HCT116 (cell line): Measurements from ENCODE around the gene GMEB2.
"Not testable (repeated sequence)": the region's sequence is repeated elsewhere in the genome, so short reads cannot be mapped to it uniquely, and the experiment has no call there.

Source experiments
- CBX3 ChIP-seq: IDR thresholded peaks from 2 replicates; pipeline ENCODE4 v1.6.1; 2012; ENCODE audit warnings: low read depth
- CTCF ChIP-seq, 3 experiments: fragments of 200-600 bp in 1 of 3; sonication (generic) in 1 of 3; IDR thresholded peaks in 2 of 3; conservative IDR thresholded peaks in 1 of 3; 2 replicates each; pipeline ENCODE4 v1.5.1; 2012 to 2017; ENCODE audit warnings: low read depth in 2 of 3, low read length in 2 of 3, antibody characterized with exemption in 1 of 3, borderline replicate concordance in 1 of 3, control low read depth in 1 of 3, mild to moderate bottlenecking in 1 of 3, mixed read lengths in 1 of 3, mixed run types in 1 of 3, moderate library complexity in 1 of 3; ENCODE audit not compliant: insufficient read depth in 1 of 3
- EGR1 ChIP-seq: IDR thresholded peaks from 2 replicates; pipeline ENCODE4 v1.6.1; 2012; ENCODE audit warnings: low read depth
- EZH2 ChIP-seq: fragments of 200-600 bp; sonication (generic); IDR thresholded peaks from 2 replicates; pipeline ENCODE4 v1.6.1; 2017; ENCODE audit warnings: antibody characterized with exemption, mixed run types
- POLR2A ChIP-seq: IDR thresholded peaks from 2 replicates; pipeline ENCODE4 v1.7.0; 2011; ENCODE audit warnings: borderline replicate concordance; ENCODE audit not compliant: insufficient read depth, insufficient read length; ENCODE audit errors: extremely low read depth
- SIN3A ChIP-seq: IDR thresholded peaks from 2 replicates; pipeline ENCODE4 v1.6.1; 2012; ENCODE audit warnings: low read depth
- SP1 ChIP-seq: IDR thresholded peaks from 2 replicates; pipeline ENCODE4 v1.6.1; 2012; ENCODE audit warnings: low read depth

GRCh38 chr20:63671695-63672094 lies 44.8 kb upstream of the GMEB2 start:
- not testable (repeated sequence) for TF ChIP-seq SP1; CTCF (IDR thresholded peaks at IDR 0.05 in 2 of 3, conservative IDR thresholded peaks at IDR 0.05 in 1 of 3; ENCODE audit: borderline replicate concordance in 1 of 3, insufficient read depth in 1 of 3, low read depth in 2 of 3, low read length in 2 of 3); EZH2; CBX3; EGR1; POLR2A; SIN3A
